ENCODE measurements around the gene FBXW5. TPM values are rescaled to one million over a fixed set of nuclear protein-coding genes. Genes with fewer than 3 reads are reported as not detected.

Gene FBXW5
- total and polyA plus RNA-seq, 9 of the 15 experiments (the other 6 are each of a cell fraction or from before 2014, with no cell fraction given): 0.21 to 128 (median 37.0) TPM

- ChIA-PET CTCF (ENCODE audit: low intra/inter-chr PET ratio) (no interaction called here), POLR2A (interaction anchor here (1.0 kb wide), 1 partner anchor 20 kb away, joined by 3 read pairs; no protein-coding TSS in a partner anchor)
- no TSS peak for BruUV-seq (replicated peaks)
- H3K27me3 ChIP-seq (ENCODE audit: control insufficient read depth in 2 of 2, insufficient read depth in 2 of 2, low read length in 2 of 2): no peaks in the 10 kb centered on the region
- H3K27ac ChIP-seq (ENCODE audit: extremely low read depth, low read depth, low read length): no peak overlapping the region
- H3K9me1 ChIP-seq (ENCODE audit: control insufficient read depth, insufficient read depth, low read length): no peaks in the 10 kb centered on the region
- H2AFZ ChIP-seq (ENCODE audit: low read depth, low read length): no peak overlapping the region
- H3K36me3 ChIP-seq (ENCODE audit: control insufficient read depth, insufficient read depth, low read length): peaks cover 91% of the 10 kb centered on the region
- no peak overlapping the region for H3K4me3 ChIP-seq
- TF ChIP-seq SRSF3 (IDR thresholded peaks at IDR 0.05; ENCODE audit: insufficient read depth, low read length) (no peak), ZNF121 (CRISPR knock-in tag; conservative IDR thresholded peaks at IDR 0.05) (peak; percentile 30; the same call in 1 of the 2 replicates), ZC3H4 (CRISPR knock-in tag; IDR thresholded peaks at IDR 0.05; ENCODE audit: borderline replicate concordance) (no peak), ZNF584 (CRISPR knock-in tag; IDR thresholded peaks at IDR 0.05; ENCODE audit: low read depth) (no peak)
- DNase-seq (ENCODE audit: extremely low read depth in 1 of 4, low spot score in 3 of 4) (no peak), FAIRE-seq (no peak), ATAC-seq (no peak)
- H3K9me3 ChIP-seq (replicated peaks; ENCODE audit: control insufficient read depth, insufficient read depth, low read depth, low read length): no peaks in the 10 kb centered on the region
- 92% methylated on average over 12 of the region's 12 CpGs for WGBS (ENCODE audit: insufficient coverage, low coverage, missing lambda C conversion rate)
- no peak overlapping the region for H3K4me2 ChIP-seq (ENCODE audit: insufficient read depth, low read length)
- no peaks in the 10 kb centered on the region; the same call in 1 of the 3 replicates for H3K79me2 ChIP-seq (ENCODE audit: control insufficient read depth, insufficient read depth, low read length)
- H3K4me1 ChIP-seq (replicated peaks in 1 of 2; ENCODE audit: control insufficient read depth in 2 of 2, insufficient read depth in 2 of 2, low read length in 2 of 2): peaks cover 0 to 14% of the 10 kb centered on the region in 2 experiments; a peak in 1 of 5 replicates
- no peak overlapping the region for H3K9ac ChIP-seq (ENCODE audit: insufficient read depth in 1 of 2, low read depth in 2 of 2, low read length in 2 of 2)
- intact Hi-C loops (cut with micrococcal nuclease) (no loop called here), in situ Hi-C loops (cut with MboI) (no loop called here)
- no peaks in the 10 kb centered on the region; the same call in 1 of the 2 replicates for H4K20me1 ChIP-seq (replicated peaks; ENCODE audit: control insufficient read depth, insufficient read depth, low read length)
Measured at GRCh38 chr9:136903041-136903554, 41.4 kb downstream of the FBXW5 start.

DNA sequence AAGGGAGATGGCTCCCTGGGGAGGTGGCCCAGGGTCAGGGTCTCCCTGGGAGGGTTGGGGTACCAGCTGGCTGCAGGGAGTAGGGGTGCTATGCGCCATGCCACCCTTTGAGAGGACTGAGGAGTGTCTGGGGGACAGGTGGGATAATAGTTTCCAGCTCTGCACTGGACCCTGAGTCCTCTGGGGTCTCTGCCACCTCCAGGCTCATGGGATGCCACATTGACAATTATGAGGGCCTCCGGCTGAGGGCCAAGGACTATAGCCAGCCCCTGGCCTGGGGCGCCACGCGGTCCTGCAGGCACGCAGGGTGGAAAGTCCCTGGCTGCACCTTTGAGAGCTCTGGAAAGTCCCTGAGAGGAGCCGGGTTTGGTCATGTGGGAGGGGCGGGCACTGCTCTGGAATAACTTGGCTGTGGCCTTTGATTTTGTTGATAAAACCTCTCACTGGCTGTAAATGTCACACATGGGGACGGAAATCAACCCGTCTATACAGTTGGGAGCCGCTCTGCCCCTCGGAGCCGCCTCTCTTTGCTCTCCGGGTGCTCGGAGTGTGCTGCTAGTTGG, 42.2 kb downstream of the FBXW5 start:
- WGBS (ENCODE audit: insufficient coverage, low coverage, missing lambda C conversion rate): 98% methylated on average over 13 of the region's 15 CpGs
- ATAC-seq (no peak), DNase-seq (ENCODE audit: extremely low read depth in 1 of 4, low spot score in 3 of 4) (no peak), FAIRE-seq (no peak)
- in situ Hi-C loops (cut with MboI): no loop called here
- H3K4me1 ChIP-seq (replicated peaks in 1 of 2; ENCODE audit: control insufficient read depth in 2 of 2, insufficient read depth in 2 of 2, low read length in 2 of 2): peaks cover 0 to 13% of the 10 kb centered on the region in 2 experiments; a peak in 1 of 5 replicates
- H3K4me2 ChIP-seq (ENCODE audit: insufficient read depth, low read length): no peak overlapping the region
- CTCF ChIA-PET (ENCODE audit: low intra/inter-chr PET ratio): no interaction called here
- H2AFZ ChIP-seq (ENCODE audit: low read depth, low read length): no peak overlapping the region
- peaks cover 86% of the 10 kb centered on the region for H3K36me3 ChIP-seq (ENCODE audit: control insufficient read depth, insufficient read depth, low read length)
- POLR2A ChIA-PET: interaction anchor here (0.6 kb wide), 2 partner anchors 9 to 34 kb away, joined by 3 read pairs; no protein-coding TSS in a partner anchor
- H3K27ac ChIP-seq (ENCODE audit: extremely low read depth, low read depth, low read length): no peak overlapping the region
- no peaks in the 10 kb centered on the region for H3K9me1 ChIP-seq (ENCODE audit: control insufficient read depth, insufficient read depth, low read length)
- no peaks in the 10 kb centered on the region; the same call in 1 of the 2 replicates for H4K20me1 ChIP-seq (replicated peaks; ENCODE audit: control insufficient read depth, insufficient read depth, low read length)
- TF ChIP-seq, protein P1, sequence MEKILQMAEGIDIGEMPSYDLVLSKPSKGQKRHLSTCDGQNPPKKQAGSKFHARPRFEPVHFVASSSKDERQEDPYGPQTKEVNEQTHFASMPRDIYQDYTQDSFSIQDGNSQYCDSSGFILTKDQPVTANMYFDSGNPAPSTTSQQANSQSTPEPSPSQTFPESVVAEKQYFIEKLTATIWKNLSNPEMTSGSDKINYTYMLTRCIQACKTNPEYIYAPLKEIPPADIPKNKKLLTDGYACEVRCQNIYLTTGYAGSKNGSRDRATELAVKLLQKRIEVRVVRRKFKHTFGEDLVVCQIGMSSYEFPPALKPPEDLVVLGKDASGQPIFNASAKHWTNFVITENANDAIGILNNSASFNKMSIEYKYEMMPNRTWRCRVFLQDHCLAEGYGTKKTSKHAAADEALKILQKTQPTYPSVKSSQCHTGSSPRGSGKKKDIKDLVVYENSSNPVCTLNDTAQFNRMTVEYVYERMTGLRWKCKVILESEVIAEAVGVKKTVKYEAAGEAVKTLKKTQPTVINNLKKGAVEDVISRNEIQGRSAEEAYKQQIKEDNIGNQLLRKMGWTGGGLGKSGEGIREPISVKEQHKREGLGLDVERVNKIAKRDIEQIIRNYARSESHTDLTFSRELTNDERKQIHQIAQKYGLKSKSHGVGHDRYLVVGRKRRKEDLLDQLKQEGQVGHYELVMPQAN (IDR thresholded peaks at IDR 0.05; ENCODE audit: borderline replicate concordance): no peak
- TF ChIP-seq XRCC4 (IDR thresholded peaks at IDR 0.05; ENCODE audit: extremely low read depth, insufficient read depth, insufficient read length): no peak
- no peaks in the 10 kb centered on the region for H3K9me3 ChIP-seq (replicated peaks; ENCODE audit: control insufficient read depth, insufficient read depth, low read depth, low read length)
- intact Hi-C loops (cut with micrococcal nuclease): no loop called here
- no peaks in the 10 kb centered on the region; the same call in 1 of the 3 replicates for H3K79me2 ChIP-seq (ENCODE audit: control insufficient read depth, insufficient read depth, low read length)
- peak overlapping the region in 1 of 2 experiments; percentile 20; a peak in 1 of 4 replicates for H3K9ac ChIP-seq (ENCODE audit: insufficient read depth in 1 of 2, low read depth in 2 of 2, low read length in 2 of 2)
- no peaks in the 10 kb centered on the region for H3K27me3 ChIP-seq (ENCODE audit: control insufficient read depth in 2 of 2, insufficient read depth in 2 of 2, low read length in 2 of 2)
- no TSS peak for BruUV-seq (replicated peaks)
- no peak overlapping the region for H3K4me3 ChIP-seq

Measured in K562 (cell line).